Coronary artery (tissue), 2 donors: ENCODE measurements around the gene ZNF521.

ENCODE experiments used
- DNase-seq: peaks from one replicate; pipeline ENCODE4 v3.0.0-alpha.2; 2017; ENCODE audit warnings: low spot score
- H3K27ac ChIP-seq, 2 donors: fragments of 200-600 bp; sonication (generic); one replicate each; pipeline ENCODE4 v1.5.1; 2016 to 2019
- H3K4me3 ChIP-seq: fragments of 200-600 bp; sonication (generic); 2 replicates; pipeline ENCODE4 v1.5.1; 2016; ENCODE audit warnings: mild to moderate bottlenecking, moderate library complexity
- TF ChIP-seq, protein P1 (sequence below): fragments of 200-600 bp; sonication (generic); IDR thresholded peaks from one replicate; pipeline ENCODE4 v1.5.1; 2019; ENCODE audit warnings: antibody characterized with exemption

Gene ZNF521

DNA sequence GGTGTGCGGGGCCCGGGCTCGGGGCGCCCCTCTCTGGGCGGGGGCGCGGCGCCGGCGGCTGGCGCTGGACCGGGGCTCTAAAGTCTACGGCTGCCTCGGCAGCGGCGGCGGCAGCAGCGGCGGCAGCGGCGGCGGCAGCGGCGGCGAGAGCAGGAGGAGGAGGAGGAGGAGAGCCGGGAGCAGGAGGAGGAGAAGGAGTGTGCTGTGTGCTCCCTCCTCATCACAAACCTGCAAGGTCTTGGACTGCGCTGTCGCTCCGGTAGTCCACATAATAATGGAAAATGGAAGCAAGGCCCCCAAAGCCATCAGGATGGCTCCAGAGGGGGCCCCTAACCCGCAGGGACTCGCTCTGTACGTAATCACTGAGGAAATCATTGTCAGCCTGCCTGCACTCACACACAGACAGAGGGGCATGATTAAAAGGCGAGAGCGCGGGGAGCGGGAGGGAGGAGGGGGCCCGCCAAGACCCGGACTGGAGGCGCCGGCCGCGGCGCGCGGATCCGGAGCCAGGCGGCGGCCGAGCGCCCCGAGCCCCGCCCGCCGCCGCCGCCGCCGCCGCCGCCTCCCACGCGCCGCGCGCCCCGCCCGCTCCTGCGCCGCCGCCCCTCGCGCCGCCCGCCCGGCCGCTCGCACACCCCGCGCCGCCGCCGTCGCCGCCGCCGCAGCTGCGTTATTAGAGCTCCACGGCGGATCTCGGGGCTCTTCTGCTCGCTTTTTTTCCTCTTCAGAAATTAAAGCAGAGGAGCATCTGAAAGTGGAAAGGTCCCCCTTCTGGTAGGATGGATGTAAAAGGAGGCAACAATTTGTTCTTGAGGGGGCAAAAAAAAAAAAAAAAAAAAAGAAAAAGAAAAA is at the start of gene ZNF521:
TSS of gene ZNF521 (minus strand) at position 390 of the 852 bp plus-strand sequence. CDS start 1,220 bp downstream, outside the sequence.
- DNase-seq = peak; percentile 85
- H3K27ac ChIP-seq = peak within 1 kb of the TSS; percentile 65 to 91
- TF ChIP-seq, protein P1, sequence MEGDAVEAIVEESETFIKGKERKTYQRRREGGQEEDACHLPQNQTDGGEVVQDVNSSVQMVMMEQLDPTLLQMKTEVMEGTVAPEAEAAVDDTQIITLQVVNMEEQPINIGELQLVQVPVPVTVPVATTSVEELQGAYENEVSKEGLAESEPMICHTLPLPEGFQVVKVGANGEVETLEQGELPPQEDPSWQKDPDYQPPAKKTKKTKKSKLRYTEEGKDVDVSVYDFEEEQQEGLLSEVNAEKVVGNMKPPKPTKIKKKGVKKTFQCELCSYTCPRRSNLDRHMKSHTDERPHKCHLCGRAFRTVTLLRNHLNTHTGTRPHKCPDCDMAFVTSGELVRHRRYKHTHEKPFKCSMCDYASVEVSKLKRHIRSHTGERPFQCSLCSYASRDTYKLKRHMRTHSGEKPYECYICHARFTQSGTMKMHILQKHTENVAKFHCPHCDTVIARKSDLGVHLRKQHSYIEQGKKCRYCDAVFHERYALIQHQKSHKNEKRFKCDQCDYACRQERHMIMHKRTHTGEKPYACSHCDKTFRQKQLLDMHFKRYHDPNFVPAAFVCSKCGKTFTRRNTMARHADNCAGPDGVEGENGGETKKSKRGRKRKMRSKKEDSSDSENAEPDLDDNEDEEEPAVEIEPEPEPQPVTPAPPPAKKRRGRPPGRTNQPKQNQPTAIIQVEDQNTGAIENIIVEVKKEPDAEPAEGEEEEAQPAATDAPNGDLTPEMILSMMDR = no peak
- H3K4me3 ChIP-seq = peak within 1 kb of the TSS; percentile 88

DNA sequence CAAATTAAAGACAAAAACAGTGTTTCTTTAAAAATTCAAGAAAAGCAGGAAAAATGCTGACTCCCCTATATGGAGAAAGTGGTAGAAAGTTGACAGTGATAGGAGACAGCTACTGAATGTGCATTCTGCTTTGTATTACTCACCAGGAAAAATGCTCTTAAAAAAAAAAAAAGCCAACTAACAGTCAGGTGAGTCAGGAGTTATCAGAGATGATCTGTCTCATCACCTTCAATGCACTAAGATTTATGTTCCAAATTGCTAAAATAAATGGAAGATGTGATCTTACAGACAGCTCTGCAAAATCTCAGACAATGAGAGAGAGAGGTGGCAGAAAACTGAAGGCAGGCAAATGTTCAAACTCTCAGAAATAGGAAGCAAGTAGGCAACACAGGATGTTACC is 47.6 kb upstream of the ZNF521 start:
- H3K4me3 ChIP-seq = no peak overlapping the region
- no peak overlapping the region for H3K27ac ChIP-seq
- TF ChIP-seq, protein P1 = no peak
- no peak for DNase-seq

DNA sequence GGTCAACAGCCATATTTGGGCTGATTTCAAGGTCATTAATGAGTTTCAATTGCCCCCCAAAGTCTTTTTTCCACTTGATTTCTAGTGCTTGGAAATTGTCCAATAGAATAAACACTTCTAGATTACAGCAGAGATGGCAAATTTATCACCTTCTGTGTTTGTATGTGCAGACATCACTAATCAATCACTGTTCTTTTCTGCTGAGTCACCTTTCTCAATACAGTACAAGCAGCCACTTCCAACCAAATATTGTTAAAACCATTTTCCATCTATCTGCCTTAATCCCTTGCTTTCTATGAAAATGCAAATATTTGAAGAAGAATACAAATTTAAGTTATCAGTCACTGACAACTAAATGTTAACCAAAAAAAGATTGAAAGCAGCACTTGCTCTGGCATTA is 40.2 kb upstream of the ZNF521 start:
- TF ChIP-seq, protein P1 = no peak
- no peak for DNase-seq

DNA sequence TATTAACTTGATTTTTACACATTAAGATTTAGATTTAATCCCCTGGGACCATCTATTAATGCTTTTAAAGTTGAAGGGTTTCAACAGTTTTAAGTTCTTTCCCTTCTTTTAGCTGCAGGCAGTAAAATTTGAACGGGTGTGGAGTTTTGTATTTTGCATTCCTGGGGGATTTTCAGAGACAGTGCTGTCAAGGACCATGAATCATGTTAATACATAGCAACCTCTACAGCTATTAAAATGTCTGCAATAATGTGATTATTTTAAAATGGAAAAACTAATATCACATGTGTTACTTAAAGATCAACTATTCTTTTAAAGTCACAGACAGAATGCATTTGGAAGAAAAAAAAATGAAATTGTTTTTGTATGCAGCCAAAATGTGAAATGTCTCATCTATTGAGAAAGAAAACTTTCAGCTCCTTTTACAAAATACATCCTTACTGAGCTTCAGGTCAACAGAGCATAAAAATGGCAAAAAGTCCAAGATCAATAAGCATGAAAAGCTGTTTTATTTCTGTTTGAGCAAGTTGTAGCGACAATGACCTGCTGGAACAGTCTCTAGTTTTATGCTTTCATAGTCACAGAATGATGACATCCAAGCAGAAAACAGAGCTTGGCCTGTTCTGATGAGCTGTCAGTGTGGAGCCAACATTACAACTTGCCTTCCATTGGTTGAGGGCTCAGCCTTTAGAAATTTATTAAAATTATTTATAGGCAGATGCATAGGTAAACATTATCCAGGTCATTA is 21.6 kb upstream of the ZNF521 start:
- no peak overlapping the region for H3K27ac ChIP-seq
- TF ChIP-seq, protein P1 = no peak
- no peak for DNase-seq
- no peak overlapping the region for H3K4me3 ChIP-seq

More for the DNA sequence above, 40.2 kb upstream of the ZNF521 start:
- Histone ChIP-seq H3K4me3 (no peak overlapping the region), H3K27ac (no peak overlapping the region)

DNA sequence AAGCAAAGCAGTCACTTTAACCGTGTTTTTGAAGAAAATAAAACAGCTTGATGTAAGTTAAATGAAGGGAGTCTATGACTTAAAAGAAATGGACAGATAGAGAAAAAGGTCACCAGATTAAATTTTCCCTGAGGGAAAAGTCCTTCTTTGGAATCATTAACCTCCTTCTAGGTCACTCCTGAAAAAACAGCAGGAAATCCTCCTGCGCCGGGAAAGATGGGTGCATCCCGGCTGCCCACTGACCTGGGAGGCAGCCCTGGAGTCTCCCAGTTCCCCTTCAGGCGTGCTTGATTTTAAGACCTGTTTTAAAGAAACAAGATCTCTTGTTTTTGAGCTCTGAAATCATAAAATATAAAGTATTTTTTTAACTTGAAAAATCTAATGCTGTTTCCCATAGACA is 18.4 kb upstream of the ZNF521 start:
- TF ChIP-seq, protein P1 = no peak
- DNase-seq = no peak
- no peak overlapping the region for H3K4me3 ChIP-seq
- H3K27ac ChIP-seq = no peak overlapping the region

DNA sequence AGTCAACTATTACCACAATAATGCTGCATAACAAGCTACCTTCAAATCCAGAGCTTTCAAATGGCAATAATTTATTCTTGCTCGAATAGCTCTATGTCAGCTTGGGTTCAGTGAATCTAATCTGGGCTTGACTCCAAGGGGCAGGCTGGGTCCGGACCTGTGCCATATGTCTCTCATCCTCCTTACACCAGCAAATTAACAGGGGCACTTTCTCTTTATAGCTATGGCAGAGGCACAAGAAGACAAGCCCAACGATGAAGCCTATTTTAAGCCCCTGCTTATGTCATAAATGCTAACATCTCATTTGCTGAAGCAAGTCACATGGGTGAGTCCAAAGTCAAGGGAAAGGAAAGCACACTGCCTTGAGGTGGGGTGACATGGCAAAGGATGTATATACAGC is 13.3 kb upstream of the ZNF521 start:
- H3K27ac ChIP-seq = no peak overlapping the region
- TF ChIP-seq, protein P1 = no peak
- no peak overlapping the region for H3K4me3 ChIP-seq
- DNase-seq = no peak
